IPS-11a (cell line): ENCODE results near the gene PSMC3IP.
A peak's percentile ranks its signal among the peaks of the same experiment; 100 is the strongest.

ENCODE experiments used
- H3K4me3 ChIP-seq: one replicate; pipeline ENCODE4 v1.5.1; 2013; ENCODE audit warnings: low read depth, low read length, control low read depth

The PSMC3IP gene

GRCh38 chr17:42586514-42587230 lies 9.1 kb upstream of the PSMC3IP start:
- no peak overlapping the region for H3K4me3 ChIP-seq

GRCh38 chr17:42585353-42585752 lies 7.8 kb upstream of the PSMC3IP start:
- H3K4me3 ChIP-seq, result no peak overlapping the region

GRCh38 chr17:42584880-42585279 lies 7.4 kb upstream of the PSMC3IP start:
- no peak overlapping the region for H3K4me3 ChIP-seq

GRCh38 chr17:42581744-42582270 lies 4.3 kb upstream of the PSMC3IP start:
- H3K4me3 ChIP-seq, result no peak overlapping the region

- no peak overlapping the region for H3K4me3 ChIP-seq
Observed at GRCh38 chr17:42579794-42580551, 2.4 kb upstream of the PSMC3IP start.

GRCh38 chr17:42578282-42578869 lies 847 bp upstream of the PSMC3IP start:
- peak overlapping the region; percentile 90 for H3K4me3 ChIP-seq

GRCh38 chr17:42577140-42577531 lies 393 bp downstream of the PSMC3IP start:
- H3K4me3 ChIP-seq, result peak overlapping the region; percentile 90

GRCh38 chr17:42574463-42574862 lies 3.1 kb downstream of the PSMC3IP start:
- no peak overlapping the region for H3K4me3 ChIP-seq

GRCh38 chr17:42573095-42573494 lies 4.4 kb downstream of the PSMC3IP start:
- no peak overlapping the region for H3K4me3 ChIP-seq

GRCh38 chr17:42571435-42572225 lies 5.9 kb downstream of the PSMC3IP start:
- H3K4me3 ChIP-seq, result no peak overlapping the region

GRCh38 chr17:42568341-42569111 lies 9.0 kb downstream of the PSMC3IP start:
- no peak overlapping the region for H3K4me3 ChIP-seq

- H3K4me3 ChIP-seq, result peak within 1 kb of the TSS; percentile 91
Observed at GRCh38 chr17:42566883-42567573, 10.5 kb downstream of the PSMC3IP start, which contains the start of gene MLX. Gene MLX (plus strand): TSS chr17:42567100. CDS start chr17:42567125, 25 bp downstream.

GRCh38 chr17:42566215-42566882 lies 11.2 kb downstream of the PSMC3IP start:
- peak overlapping the region; percentile 27 for H3K4me3 ChIP-seq

GRCh38 chr17:42565523-42566214 lies 11.9 kb downstream of the PSMC3IP start:
- H3K4me3 ChIP-seq, result no peak overlapping the region

GRCh38 chr17:42564815-42565522 lies 12.6 kb downstream of the PSMC3IP start:
- H3K4me3 ChIP-seq, result no peak overlapping the region

GRCh38 chr17:42563950-42564349 lies 13.6 kb downstream of the PSMC3IP start:
- no peak overlapping the region for H3K4me3 ChIP-seq

- H3K4me3 ChIP-seq, result no peak overlapping the region
Observed at GRCh38 chr17:42563543-42563942, 14.0 kb downstream of the PSMC3IP start.

GRCh38 chr17:42563143-42563509 lies 14.4 kb downstream of the PSMC3IP start:
- peak overlapping the region; percentile 94 for H3K4me3 ChIP-seq
